ENCODE data around the gene SLC36A3.

DNA sequence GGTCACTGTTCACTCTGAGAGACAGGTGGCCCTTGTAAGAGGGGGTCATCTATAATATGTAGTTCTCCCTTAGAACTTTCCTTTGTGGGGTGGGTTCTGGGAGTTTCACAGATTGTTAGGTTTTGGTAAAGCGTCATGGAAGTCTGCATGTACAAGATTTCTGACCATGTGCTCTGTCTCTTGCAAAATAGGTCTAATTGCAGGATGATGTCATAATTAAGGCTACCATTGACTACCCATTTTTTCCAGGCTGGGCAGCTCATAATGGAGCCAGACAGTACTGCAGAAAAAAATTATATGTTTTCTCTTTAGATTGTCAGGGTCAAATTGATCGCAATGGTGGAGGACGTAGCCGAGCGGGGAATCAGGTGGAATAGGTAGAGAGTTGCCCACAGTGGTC, 54.3 kb downstream of the SLC36A3 start:
- TF ChIP-seq POLR2AphosphoS5 (IDR thresholded peaks at IDR 0.05; ENCODE audit: low read depth, low read length) (no peak), TAF1 (IDR thresholded peaks at IDR 0.05; ENCODE audit: low read depth, low read length) (no peak)

Data from GM12891 (cell line).